IMR-90 (cell line): Measurements from ENCODE around the gene CLMP. TPM values are rescaled to one million over a fixed set of nuclear protein-coding genes. Genes with fewer than 3 reads are reported as not detected.

Experiments
- ATAC-seq: fragments of 200-7000 bp; cut with Tn5 transposase; 2 replicates; pipeline ENCODE4 v1.9.1; 2020; ENCODE audit warnings: low read depth, mild to moderate bottlenecking, moderate library complexity
- BruUV-seq: library from RNA; stranded (reverse); fragments of 400-500 nt; replicated peaks from 2 replicates; lab custom pipeline; 2021; lab: Mats Ljungman, UMichigan
- CTCF ChIA-PET: fragments of 300-600 bp; formaldehyde crosslinking; extraction: SDS; loops from one replicate; lab custom pipeline; 2021; ENCODE audit warnings: antibody characterized with exemption; lab: Yijun Ruan, JAX
- POLR2A ChIA-PET: fragments of 300-600 bp; sonication (Branson Sonifier 250); formaldehyde crosslinking; loops from one replicate; lab custom pipeline; 2022; ENCODE audit warnings: antibody characterized with exemption; ENCODE audit not compliant: unreplicated experiment; lab: Charles Lee
- DNase-seq: peaks from one replicate; pipeline ENCODE4 v3.0.0; 2013
- H2AFZ ChIP-seq: replicated peaks from 2 replicates; pipeline ENCODE3; 2013; ENCODE audit warnings: low read length, mild to moderate bottlenecking; ENCODE audit not compliant: poor library complexity
- H2AK5ac ChIP-seq: 2 replicates; pipeline ENCODE4 v1.6.1; 2013; ENCODE audit warnings: low read depth, low read length, inconsistent platforms
- H2AK9ac ChIP-seq: replicated peaks from 2 replicates; pipeline ENCODE3; 2013; ENCODE audit warnings: mild to moderate bottlenecking, low read depth, low read length, moderate library complexity; ENCODE audit not compliant: poor library complexity
- H2BK120ac ChIP-seq: 2 replicates; pipeline ENCODE4 v1.6.1; 2013; ENCODE audit warnings: low read depth, low read length, inconsistent platforms
- H2BK15ac ChIP-seq: 3 replicates; pipeline ENCODE4 v1.6.1; 2013; ENCODE audit warnings: low read depth, low read length, inconsistent platforms
- H2BK20ac ChIP-seq: 2 replicates; pipeline ENCODE4 v1.6.1; 2013; ENCODE audit warnings: low read depth, mild to moderate bottlenecking, inconsistent platforms, low read length, moderate library complexity
- H2BK5ac ChIP-seq: 2 replicates; pipeline ENCODE4 v1.6.1; 2013; ENCODE audit warnings: mild to moderate bottlenecking, low read depth, low read length, inconsistent platforms; ENCODE audit not compliant: poor library complexity, severe bottlenecking
- H3K14ac ChIP-seq: replicated peaks from 2 replicates; pipeline ENCODE4 v1.6.1; 2013; ENCODE audit warnings: low read depth, low read length, inconsistent platforms
- H3K18ac ChIP-seq: 2 replicates; pipeline ENCODE4 v1.6.1; 2013; ENCODE audit warnings: low read depth, low read length, control low read depth
- H3K23ac ChIP-seq: 2 replicates; pipeline ENCODE4 v1.6.1; 2013; ENCODE audit warnings: low read depth, low read length, inconsistent platforms
- H3K27ac ChIP-seq: 2 replicates; pipeline ENCODE4 v1.5.1; 2013; ENCODE audit warnings: mild to moderate bottlenecking, control low read depth, low read length; ENCODE audit not compliant: insufficient read depth
- H3K27me3 ChIP-seq: 2 replicates; pipeline ENCODE4 v1.6.1; 2013; ENCODE audit warnings: low read length; ENCODE audit not compliant: control insufficient read depth, insufficient read depth
- H3K36me3 ChIP-seq: 2 replicates; pipeline ENCODE4 v1.6.1; 2013; ENCODE audit warnings: low read length, mixed read lengths; ENCODE audit not compliant: control insufficient read depth, insufficient read depth
- H3K4ac ChIP-seq: 2 replicates; pipeline ENCODE4 v1.6.1; 2013; ENCODE audit warnings: low read depth, low read length, inconsistent platforms
- H3K4me1 ChIP-seq: 2 replicates; pipeline ENCODE4 v1.6.1; 2013; ENCODE audit warnings: low read length, mixed read lengths; ENCODE audit not compliant: control insufficient read depth, insufficient read depth
- H3K4me2 ChIP-seq: 2 replicates; pipeline ENCODE4 v1.6.1; 2013; ENCODE audit warnings: low read depth, mild to moderate bottlenecking, control low read depth, low read length, moderate library complexity
- H3K4me3 ChIP-seq: 2 replicates; pipeline ENCODE4 v1.5.1; 2013; ENCODE audit warnings: low read depth, mild to moderate bottlenecking, control low read depth, low read length, moderate library complexity; ENCODE audit not compliant: insufficient read depth
- H3K56ac ChIP-seq: 2 replicates; pipeline ENCODE4 v1.6.1; 2013; ENCODE audit warnings: low read length, inconsistent platforms; ENCODE audit not compliant: insufficient read depth; ENCODE audit errors: extremely low read depth
- H3K79me1 ChIP-seq, 2 experiments: 2 replicates each; pipeline ENCODE4 v1.6.1; 2013; ENCODE audit warnings: low read length in 2 of 2, inconsistent platforms in 1 of 2, low read depth in 1 of 2
- H3K9ac ChIP-seq: 2 replicates; pipeline ENCODE4 v1.6.1; 2013; ENCODE audit warnings: low read depth, low read length, control low read depth
- H3K9me1 ChIP-seq: 2 replicates; pipeline ENCODE4 v1.6.1; 2013; ENCODE audit warnings: low read length, inconsistent platforms; ENCODE audit not compliant: insufficient read depth
- H3K9me3 ChIP-seq: 2 replicates; pipeline ENCODE4 v1.6.1; 2013; ENCODE audit warnings: low read length; ENCODE audit not compliant: control insufficient read depth, insufficient read depth
- H4K20me1 ChIP-seq: 2 replicates; pipeline ENCODE4 v1.6.1; 2013; ENCODE audit warnings: low read length, inconsistent platforms; ENCODE audit not compliant: insufficient read depth
- H4K5ac ChIP-seq: 2 replicates; pipeline ENCODE4 v1.6.1; 2013; ENCODE audit warnings: mild to moderate bottlenecking, low read depth, low read length, control low read depth
- H4K8ac ChIP-seq, 2 experiments: 2 replicates each; pipeline ENCODE4 v1.6.1; 2013; ENCODE audit warnings: low read depth in 2 of 2, low read length in 2 of 2, control low read depth in 1 of 2, inconsistent platforms in 1 of 2
- H4K91ac ChIP-seq: 2 replicates; pipeline ENCODE4 v1.6.1; 2013; ENCODE audit warnings: low read depth, low read length, inconsistent platforms; ENCODE audit not compliant: insufficient read depth
- BHLHE40 ChIP-seq: fragments of 150-350 bp; IDR thresholded peaks from 2 replicates; pipeline ENCODE4 v1.6.1; 2016; ENCODE audit warnings: mild to moderate bottlenecking, low read depth, low read length
- NFE2L2 ChIP-seq: fragments of 150-350 bp; IDR thresholded peaks from 2 replicates; pipeline ENCODE4 v1.6.1; 2016; ENCODE audit warnings: low read depth, mild to moderate bottlenecking, low read length
- RFX5 ChIP-seq: IDR thresholded peaks from 2 replicates; pipeline ENCODE4 v1.8.0; 2012; ENCODE audit warnings: low read depth, mild to moderate bottlenecking, low read length, moderate library complexity
- WGBS, 2 experiments: methylation state at CpG; one replicate each; pipeline versions ENCODE4 v1.1.5 to v1.1.7; 2013; ENCODE audit warnings: missing lambda C conversion rate in 2 of 2; ENCODE audit not compliant: insufficient read length in 1 of 2; ENCODE audit errors: extremely low coverage in 2 of 2; 5-methylcytosine and 5-hydroxymethylcytosine counted together
- dilution Hi-C: fragments of 300-500 bp; cut with HindIII; formaldehyde crosslinking; loops from one replicate; pipeline ENCODE4 v1.14.3; 2018; ENCODE audit warnings: low sequenced_read_pairs; ENCODE audit not compliant: unreplicated experiment
- in situ Hi-C: fragments of 300-500 bp; cut with MboI; formaldehyde crosslinking; loops from 3 replicates; pipeline ENCODE4 v1.14.3; 2019; ENCODE audit warnings: low sequenced_read_pairs, inconsistent platforms, mixed read lengths
- intact Hi-C: fragments of 100-400 bp; cut with micrococcal nuclease; formaldehyde crosslinking; loops from 2 replicates; pipeline ENCODE4 v1.10.0; 2022
- polyA plus RNA-seq, 3 experiments: library from polyadenylated mRNA; depleted of rRNA; stranded (reverse); fragments of >200 nt; gene quantifications; 2 replicates each; pipeline ENCODE4 v1.2.3, GENCODE V29; 2012; ENCODE audit warnings: low replicate concordance in 1 of 3
- total RNA-seq: library from RNA; depleted of rRNA; stranded (reverse); fragments of >200 nt; gene quantifications from 2 replicates; pipeline ENCODE4 v1.2.3, GENCODE V29; 2012
- TF ChIP-seq, protein P1 (sequence below): fragments of 150-350 bp; IDR thresholded peaks from 2 replicates; pipeline ENCODE4 v1.6.1; 2017; ENCODE audit warnings: mild to moderate bottlenecking, antibody characterized with exemption, low read length, low read depth

The CLMP gene
- total and polyA plus RNA-seq, 2 of the 4 experiments (the other 2 are of a cell fraction), result 54.7 to 95.7 TPM

DNA sequence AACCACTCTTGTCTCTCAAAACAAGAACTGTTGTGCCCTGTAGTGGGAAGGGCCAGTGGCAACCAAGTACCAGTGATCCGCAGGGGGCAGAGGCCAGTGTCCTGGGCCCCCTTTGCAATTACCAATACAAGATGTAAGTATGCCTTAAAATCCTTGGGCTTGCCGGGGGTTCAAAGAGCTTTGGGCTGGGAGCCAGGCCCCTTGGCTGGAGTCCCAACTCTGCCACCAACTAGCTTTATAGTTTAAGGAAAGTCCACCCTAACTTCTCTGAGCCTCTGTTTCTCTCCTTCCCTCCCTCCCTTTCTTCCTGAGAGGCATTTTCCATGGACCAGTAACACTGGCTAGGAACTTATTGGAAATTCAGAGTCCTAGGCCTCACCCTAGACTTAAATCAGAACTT, 15.5 kb downstream of the CLMP start:
- no CpG with 5 or more reads among the region's 2 CpGs for WGBS, 2 experiments
- peaks cover 59% of the 10 kb centered on the region for H3K36me3 ChIP-seq
- H2BK5ac ChIP-seq, result no peak overlapping the region
- no peak overlapping the region; the same call in 1 of the 2 replicates for H4K5ac ChIP-seq
- intact Hi-C loops (no loop called here), in situ Hi-C loops (loop anchor here (10.0 to 25.0 kb wide), 3 partner anchors 65 to 992 kb away; no protein-coding TSS in a partner anchor), dilution Hi-C loops (no loop called here)
- H4K8ac ChIP-seq, result no peak overlapping the region
- H2BK15ac ChIP-seq, result no peak overlapping the region
- BruUV-seq, result no TSS peak
- H3K9ac ChIP-seq, result no peak overlapping the region
- no peak overlapping the region for H3K4ac ChIP-seq
- H3K14ac ChIP-seq, result no peak overlapping the region
- H4K91ac ChIP-seq, result no peak overlapping the region
- POLR2A ChIA-PET, result interaction anchor here (0.6 to 1.0 kb wide), 2 partner anchors 9 to 16 kb away, joined by 3 read pairs; no protein-coding TSS in a partner anchor
- H2AFZ ChIP-seq, result no peak overlapping the region
- H3K27me3 ChIP-seq, result no peaks in the 10 kb centered on the region
- H3K18ac ChIP-seq, result no peak overlapping the region
- peaks cover 35% of the 10 kb centered on the region for H3K4me1 ChIP-seq
- H3K4me2 ChIP-seq, result no peak overlapping the region
- no peak overlapping the region for H3K56ac ChIP-seq
- H4K20me1 ChIP-seq, result peaks cover 36% of the 10 kb centered on the region
- H3K79me1 ChIP-seq, result peaks cover 38 to 90% of the 10 kb centered on the region in 2 experiments
- CTCF ChIA-PET, result interaction anchor here (0.7 to 1.3 kb wide), 3 partner anchors 13 to 77 kb away, joined by 3 read pairs; no protein-coding TSS in a partner anchor
- no peak for TF ChIP-seq NFE2L2
- no peak for TF ChIP-seq RFX5
- no peak for TF ChIP-seq BHLHE40
- TF ChIP-seq, protein P1, sequence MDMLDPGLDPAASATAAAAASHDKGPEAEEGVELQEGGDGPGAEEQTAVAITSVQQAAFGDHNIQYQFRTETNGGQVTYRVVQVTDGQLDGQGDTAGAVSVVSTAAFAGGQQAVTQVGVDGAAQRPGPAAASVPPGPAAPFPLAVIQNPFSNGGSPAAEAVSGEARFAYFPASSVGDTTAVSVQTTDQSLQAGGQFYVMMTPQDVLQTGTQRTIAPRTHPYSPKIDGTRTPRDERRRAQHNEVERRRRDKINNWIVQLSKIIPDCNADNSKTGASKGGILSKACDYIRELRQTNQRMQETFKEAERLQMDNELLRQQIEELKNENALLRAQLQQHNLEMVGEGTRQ, result no peak
- DNase-seq, result no peak
- H2BK120ac ChIP-seq, result no peak overlapping the region
- peaks cover 45% of the 10 kb centered on the region for H3K9me1 ChIP-seq
- ATAC-seq, result no peak
- H3K27ac ChIP-seq, result peak overlapping the region; percentile 12; the same call in 1 of the 2 replicates
- H2AK9ac ChIP-seq, result no peak overlapping the region
- no peak overlapping the region for H2BK20ac ChIP-seq
- no peak overlapping the region for H3K23ac ChIP-seq
- H3K4me3 ChIP-seq, result no peak overlapping the region
- no peaks in the 10 kb centered on the region for H3K9me3 ChIP-seq
- no peak overlapping the region for H2AK5ac ChIP-seq
